Esophagus muscularis mucosa (tissue), 4 donors: ENCODE data around the gene CDC20.

Experiments
- EP300 ChIP-seq: sonication (generic); formaldehyde crosslinking; IDR thresholded peaks from one replicate; pipeline ENCODE4 v1.6.1; 2017; ENCODE audit warnings: antibody characterized with exemption
- POLR2A ChIP-seq: fragments of 450-650 bp; IDR thresholded peaks from one replicate; pipeline ENCODE4 v1.6.1; 2017; ENCODE audit warnings: antibody characterized with exemption, moderate library complexity, mild to moderate bottlenecking, low read depth
- POLR2AphosphoS5 ChIP-seq, 2 donors: sonication (generic); formaldehyde crosslinking; IDR thresholded peaks; one replicate each; pipeline ENCODE4 v1.6.1; 2017; ENCODE audit warnings: antibody characterized with exemption in 2 of 2
- TF ChIP-seq, protein P1 (sequence below), 3 experiments: fragments of 200-600 bp in 2 of 3; fragments of 450-650 bp in 1 of 3; sonication (generic) in 2 of 3; IDR thresholded peaks; one replicate each; pipeline ENCODE4 v1.5.1; 2017 to 2019; ENCODE audit warnings: antibody characterized with exemption in 3 of 3, mild to moderate bottlenecking in 2 of 3, moderate library complexity in 1 of 3

- no peak for TF ChIP-seq POLR2AphosphoS5 (IDR thresholded peaks at IDR 0.05)
- TF ChIP-seq POLR2A: no peak
- TF ChIP-seq, protein P1, sequence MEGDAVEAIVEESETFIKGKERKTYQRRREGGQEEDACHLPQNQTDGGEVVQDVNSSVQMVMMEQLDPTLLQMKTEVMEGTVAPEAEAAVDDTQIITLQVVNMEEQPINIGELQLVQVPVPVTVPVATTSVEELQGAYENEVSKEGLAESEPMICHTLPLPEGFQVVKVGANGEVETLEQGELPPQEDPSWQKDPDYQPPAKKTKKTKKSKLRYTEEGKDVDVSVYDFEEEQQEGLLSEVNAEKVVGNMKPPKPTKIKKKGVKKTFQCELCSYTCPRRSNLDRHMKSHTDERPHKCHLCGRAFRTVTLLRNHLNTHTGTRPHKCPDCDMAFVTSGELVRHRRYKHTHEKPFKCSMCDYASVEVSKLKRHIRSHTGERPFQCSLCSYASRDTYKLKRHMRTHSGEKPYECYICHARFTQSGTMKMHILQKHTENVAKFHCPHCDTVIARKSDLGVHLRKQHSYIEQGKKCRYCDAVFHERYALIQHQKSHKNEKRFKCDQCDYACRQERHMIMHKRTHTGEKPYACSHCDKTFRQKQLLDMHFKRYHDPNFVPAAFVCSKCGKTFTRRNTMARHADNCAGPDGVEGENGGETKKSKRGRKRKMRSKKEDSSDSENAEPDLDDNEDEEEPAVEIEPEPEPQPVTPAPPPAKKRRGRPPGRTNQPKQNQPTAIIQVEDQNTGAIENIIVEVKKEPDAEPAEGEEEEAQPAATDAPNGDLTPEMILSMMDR (IDR thresholded peaks at IDR 0.05): no peak
- TF ChIP-seq EP300: no peak
Measured at GRCh38 chr1:43344267-43344850, 14.4 kb upstream of the CDC20 start.
